ENCODE measurements around the gene TEX2. TPM values are rescaled to one million over a fixed set of nuclear protein-coding genes. Genes with fewer than 3 reads are reported as not detected.
A peak's percentile ranks its signal among the peaks of the same experiment; 100 is the strongest.

The TEX2 gene
- polyA plus RNA-seq, 1 of the 3 experiments (the other 2 are of a cell fraction): 24.0 TPM

DNA sequence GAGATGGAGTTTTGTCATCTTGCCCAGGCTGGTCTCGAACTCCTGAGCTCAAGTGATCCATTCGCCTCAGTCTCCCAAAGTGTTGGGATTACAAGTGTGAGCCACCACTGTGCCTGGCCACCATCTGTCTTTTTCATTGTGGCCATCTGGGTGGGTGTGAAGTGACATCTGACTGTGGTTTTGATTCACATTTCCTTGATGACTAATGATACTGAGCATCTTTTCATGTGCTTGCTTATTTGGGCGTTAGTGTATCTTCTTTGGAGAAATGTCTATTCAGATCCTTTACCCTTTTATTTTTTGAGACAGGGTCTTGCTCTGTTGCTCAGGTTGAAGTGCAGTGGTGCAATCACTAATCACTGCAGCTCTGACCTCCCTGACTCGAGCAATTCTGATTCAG lies 79.2 kb downstream of the TEX2 start:
- DNase-seq: no peak
- ChIA-PET POLR2A (no interaction called here), CTCF (interaction anchor here (1.4 kb wide), 1 partner anchor 19 kb away, joined by 4 read pairs; no protein-coding TSS in a partner anchor)
- peak overlapping the region in 1 of 2 experiments; percentile 32; a peak in 2 of 4 replicates for H3K27ac ChIP-seq (ENCODE audit: low read depth in 2 of 2, low read length in 1 of 2)
- no peak overlapping the region for H3K9ac ChIP-seq
- peaks cover 3 to 20% of the 10 kb centered on the region in 2 experiments for H3K36me3 ChIP-seq (replicated peaks in 1 of 2; ENCODE audit: control insufficient read depth in 1 of 2, insufficient read depth in 2 of 2, low read length in 1 of 2)
- peak; percentile 69; the same call in 1 of the 2 replicates for TF ChIP-seq POLR2AphosphoS5 (IDR thresholded peaks at IDR 0.05; ENCODE audit: low read depth, low read length)
- TF ChIP-seq TCF12 (IDR thresholded peaks at IDR 0.05): peak; percentile 99
- peak; percentile 40; the same call in 1 of the 2 replicates for TF ChIP-seq SIN3A (IDR thresholded peaks at IDR 0.05; ENCODE audit: borderline replicate concordance, low read depth, low read length)
- TF ChIP-seq, protein P1, sequence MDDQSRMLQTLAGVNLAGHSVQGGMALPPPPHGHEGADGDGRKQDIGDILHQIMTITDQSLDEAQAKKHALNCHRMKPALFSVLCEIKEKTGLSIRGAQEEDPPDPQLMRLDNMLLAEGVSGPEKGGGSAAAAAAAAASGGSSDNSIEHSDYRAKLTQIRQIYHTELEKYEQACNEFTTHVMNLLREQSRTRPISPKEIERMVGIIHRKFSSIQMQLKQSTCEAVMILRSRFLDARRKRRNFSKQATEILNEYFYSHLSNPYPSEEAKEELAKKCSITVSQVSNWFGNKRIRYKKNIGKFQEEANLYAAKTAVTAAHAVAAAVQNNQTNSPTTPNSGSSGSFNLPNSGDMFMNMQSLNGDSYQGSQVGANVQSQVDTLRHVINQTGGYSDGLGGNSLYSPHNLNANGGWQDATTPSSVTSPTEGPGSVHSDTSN (IDR thresholded peaks at IDR 0.05): peak; percentile 85
- TF ChIP-seq, protein P2, sequence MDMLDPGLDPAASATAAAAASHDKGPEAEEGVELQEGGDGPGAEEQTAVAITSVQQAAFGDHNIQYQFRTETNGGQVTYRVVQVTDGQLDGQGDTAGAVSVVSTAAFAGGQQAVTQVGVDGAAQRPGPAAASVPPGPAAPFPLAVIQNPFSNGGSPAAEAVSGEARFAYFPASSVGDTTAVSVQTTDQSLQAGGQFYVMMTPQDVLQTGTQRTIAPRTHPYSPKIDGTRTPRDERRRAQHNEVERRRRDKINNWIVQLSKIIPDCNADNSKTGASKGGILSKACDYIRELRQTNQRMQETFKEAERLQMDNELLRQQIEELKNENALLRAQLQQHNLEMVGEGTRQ (IDR thresholded peaks at IDR 0.05; ENCODE audit: borderline replicate concordance, low read depth, low read length): no peak
- no peak for TF ChIP-seq REST (IDR thresholded peaks at IDR 0.05; ENCODE audit: low read depth, low read length)
- no peak for TF ChIP-seq GABPA (IDR thresholded peaks at IDR 0.05; ENCODE audit: low read depth)
- TF ChIP-seq EP300 (IDR thresholded peaks at IDR 0.05; ENCODE audit: borderline replicate concordance in 1 of 2, low read depth in 1 of 2, low read length in 1 of 2): no peak; a peak in 1 of 4 replicates
- peak; percentile 62; the same call in 1 of the 2 replicates for TF ChIP-seq MAX (IDR thresholded peaks at IDR 0.05; ENCODE audit: low read depth)
- TF ChIP-seq NFIC (IDR thresholded peaks at IDR 0.05; ENCODE audit: borderline replicate concordance): no peak
- TF ChIP-seq IRF3 (IDR thresholded peaks at IDR 0.05; ENCODE audit: low read depth, low read length): no peak
- no peak for TF ChIP-seq FOXM1 (IDR thresholded peaks at IDR 0.05; ENCODE audit: low read depth)
- no peak for TF ChIP-seq FOXJ3 (CRISPR knock-in tag; IDR thresholded peaks at IDR 0.05)
- peak; percentile 70 for TF ChIP-seq FOSL2 (IDR thresholded peaks at IDR 0.05; ENCODE audit: borderline replicate concordance, low read depth)
- TF ChIP-seq ZBTB33 (IDR thresholded peaks at IDR 0.05; ENCODE audit: borderline replicate concordance, low read depth): no peak
- 0 out of 2 replicates have a peak, but pooled peaks have one; percentile 24 for TF ChIP-seq TEAD4 (IDR thresholded peaks at IDR 0.05; ENCODE audit: borderline replicate concordance, insufficient read depth)
- TF ChIP-seq, protein P3, sequence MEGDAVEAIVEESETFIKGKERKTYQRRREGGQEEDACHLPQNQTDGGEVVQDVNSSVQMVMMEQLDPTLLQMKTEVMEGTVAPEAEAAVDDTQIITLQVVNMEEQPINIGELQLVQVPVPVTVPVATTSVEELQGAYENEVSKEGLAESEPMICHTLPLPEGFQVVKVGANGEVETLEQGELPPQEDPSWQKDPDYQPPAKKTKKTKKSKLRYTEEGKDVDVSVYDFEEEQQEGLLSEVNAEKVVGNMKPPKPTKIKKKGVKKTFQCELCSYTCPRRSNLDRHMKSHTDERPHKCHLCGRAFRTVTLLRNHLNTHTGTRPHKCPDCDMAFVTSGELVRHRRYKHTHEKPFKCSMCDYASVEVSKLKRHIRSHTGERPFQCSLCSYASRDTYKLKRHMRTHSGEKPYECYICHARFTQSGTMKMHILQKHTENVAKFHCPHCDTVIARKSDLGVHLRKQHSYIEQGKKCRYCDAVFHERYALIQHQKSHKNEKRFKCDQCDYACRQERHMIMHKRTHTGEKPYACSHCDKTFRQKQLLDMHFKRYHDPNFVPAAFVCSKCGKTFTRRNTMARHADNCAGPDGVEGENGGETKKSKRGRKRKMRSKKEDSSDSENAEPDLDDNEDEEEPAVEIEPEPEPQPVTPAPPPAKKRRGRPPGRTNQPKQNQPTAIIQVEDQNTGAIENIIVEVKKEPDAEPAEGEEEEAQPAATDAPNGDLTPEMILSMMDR (IDR thresholded peaks at IDR 0.05): no peak
- no peak for TF ChIP-seq NRF1 (IDR thresholded peaks at IDR 0.05; ENCODE audit: low read depth, low read length)
- peak; percentile 62 for TF ChIP-seq JUND (IDR thresholded peaks at IDR 0.05)
- no peak overlapping the region for H2AFZ ChIP-seq (ENCODE audit: low read depth)
- no peaks in the 10 kb centered on the region for H3K9me3 ChIP-seq
- no peaks in the 10 kb centered on the region for H4K20me1 ChIP-seq (ENCODE audit: insufficient read depth)
- H3K27me3 ChIP-seq (ENCODE audit: insufficient read depth): no peaks in the 10 kb centered on the region
- H3F3A ChIP-seq (replicated peaks; ENCODE audit: insufficient read depth): peaks cover 24% of the 10 kb centered on the region
- 61% methylated on average over 4 of the region's 4 CpGs for WGBS (ENCODE audit: low lambda C conversion rate)
- H3K4me3 ChIP-seq (ENCODE audit: low read depth in 2 of 2, low read length in 1 of 2): no peak overlapping the region
- H3K79me2 ChIP-seq (ENCODE audit: insufficient read depth): no peaks in the 10 kb centered on the region
- H3K4me2 ChIP-seq: no peak overlapping the region
- peaks cover 3 to 26% of the 10 kb centered on the region in 2 experiments; a peak in 1 of 4 replicates for H3K4me1 ChIP-seq (ENCODE audit: control insufficient read depth in 1 of 2, insufficient read depth in 2 of 2, low read depth in 1 of 2, low read length in 1 of 2)
- H3K9me2 ChIP-seq: no peaks in the 10 kb centered on the region
